Measurements from ENCODE around the gene MINDY4. TPM values are rescaled to one million over a fixed set of nuclear protein-coding genes. Genes with fewer than 3 reads are reported as not detected.
A peak's percentile ranks its signal among the peaks of the same experiment; 100 is the strongest.

Gene MINDY4
- total RNA-seq, 1 experiment from 2014 or later: 3.0 TPM

GRCh38 chr7:30800785-30801252, 29.6 kb downstream of the MINDY4 start:
- no peak overlapping the region for H2AFZ ChIP-seq (ENCODE audit: low read length)
- H3K4me1 ChIP-seq (ENCODE audit: insufficient read depth, low read length): peaks cover 57% of the 10 kb centered on the region
- DNase-seq: peak; percentile 80
- BruUV-seq (replicated peaks): no TSS peak
- no peaks in the 10 kb centered on the region for H4K20me1 ChIP-seq (ENCODE audit: low read length)
- no peaks in the 10 kb centered on the region for H3K9me3 ChIP-seq (ENCODE audit: low read length)
- no peaks in the 10 kb centered on the region for H3K36me3 ChIP-seq (ENCODE audit: low read depth, low read length)
- H3K9ac ChIP-seq (ENCODE audit: low read length): no peak overlapping the region
- POLR2A ChIA-PET (ENCODE audit: unreplicated experiment): no interaction called here
- intact Hi-C loops (cut with micrococcal nuclease): loop anchor here (1.0 to 5.0 kb wide), 3 partner anchors 86 to 321 kb away; no protein-coding TSS in a partner anchor
- H3K27me3 ChIP-seq (ENCODE audit: low read length): no peaks in the 10 kb centered on the region
- no peak overlapping the region for H3K4me3 ChIP-seq (ENCODE audit: low read length)
- no peaks in the 10 kb centered on the region for H3K79me2 ChIP-seq (ENCODE audit: low read length)
- no peak overlapping the region for H3K27ac ChIP-seq (ENCODE audit: low read length)
- peak; percentile 86 for TF ChIP-seq CTCF (conservative IDR thresholded peaks at IDR 0.05; ENCODE audit: low read depth, low read length)
- TF ChIP-seq EZH2phosphoT487 (IDR thresholded peaks at IDR 0.05; ENCODE audit: borderline replicate concordance, low read length): no peak
- ATAC-seq: peak; percentile 34
- no peaks in the 10 kb centered on the region for H3F3A ChIP-seq (ENCODE audit: low read length, unreplicated experiment)
- no peaks in the 10 kb centered on the region for H3K9me2 ChIP-seq (replicated peaks; ENCODE audit: low read length)
- CTCF ChIA-PET: interaction anchor here (0.5 to 1.2 kb wide), 2 partner anchors 14 to 322 kb away, joined by 3 read pairs; no protein-coding TSS in a partner anchor
- peak overlapping the region; percentile 71 for H3K4me2 ChIP-seq (ENCODE audit: low read length)

DNA sequence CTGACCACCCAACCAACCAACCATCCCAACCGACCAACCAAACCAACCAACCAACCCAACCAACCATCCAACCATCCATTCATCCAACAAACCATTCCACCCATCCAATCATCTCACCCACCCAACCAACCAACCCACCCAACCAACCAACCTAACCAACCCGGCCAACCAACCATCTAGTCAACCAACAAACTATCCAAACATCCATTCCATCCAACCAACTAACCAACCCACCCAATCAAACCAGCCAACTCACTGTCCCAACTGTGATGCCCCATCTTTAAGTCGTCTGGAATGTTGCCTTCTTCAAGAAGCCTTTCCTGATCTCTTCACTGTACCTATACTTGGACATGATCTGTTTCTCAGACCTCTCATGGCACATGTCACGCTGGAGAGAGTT, 31.6 kb downstream of the MINDY4 start:
- no peaks in the 10 kb centered on the region for H3K9me3 ChIP-seq (ENCODE audit: low read length)
- no peaks in the 10 kb centered on the region for H3F3A ChIP-seq (ENCODE audit: low read length, unreplicated experiment)
- peaks cover 44% of the 10 kb centered on the region for H3K4me1 ChIP-seq (ENCODE audit: insufficient read depth, low read length)
- H3K27ac ChIP-seq (ENCODE audit: low read length): no peak overlapping the region
- H3K36me3 ChIP-seq (ENCODE audit: low read depth, low read length): no peaks in the 10 kb centered on the region
- H3K4me2 ChIP-seq (ENCODE audit: low read length): no peak overlapping the region
- no peak overlapping the region for H3K4me3 ChIP-seq (ENCODE audit: low read length)
- TF ChIP-seq EZH2phosphoT487 (IDR thresholded peaks at IDR 0.05; ENCODE audit: borderline replicate concordance, low read length): no peak
- TF ChIP-seq EZH2 (IDR thresholded peaks at IDR 0.05; ENCODE audit: low read length, unreplicated experiment): no peak
- no peak for TF ChIP-seq CTCF (conservative IDR thresholded peaks at IDR 0.05; ENCODE audit: low read depth, low read length)
- intact Hi-C loops (cut with micrococcal nuclease): loop anchor here (5.0 kb wide), 1 partner anchor 84 kb away; no protein-coding TSS in a partner anchor
- H3K79me2 ChIP-seq (ENCODE audit: low read length): no peaks in the 10 kb centered on the region
- ChIA-PET CTCF (no interaction called here), POLR2A (ENCODE audit: unreplicated experiment) (no interaction called here)
- H2AFZ ChIP-seq (ENCODE audit: low read length): no peak overlapping the region
- no peaks in the 10 kb centered on the region for H3K27me3 ChIP-seq (ENCODE audit: low read length)
- no peak for DNase-seq
- H3K9me2 ChIP-seq (replicated peaks; ENCODE audit: low read length): no peaks in the 10 kb centered on the region
- ATAC-seq: no peak
- BruUV-seq (replicated peaks): no TSS peak
- H3K9ac ChIP-seq (ENCODE audit: low read length): no peak overlapping the region
- H4K20me1 ChIP-seq (ENCODE audit: low read length): no peaks in the 10 kb centered on the region

DNA sequence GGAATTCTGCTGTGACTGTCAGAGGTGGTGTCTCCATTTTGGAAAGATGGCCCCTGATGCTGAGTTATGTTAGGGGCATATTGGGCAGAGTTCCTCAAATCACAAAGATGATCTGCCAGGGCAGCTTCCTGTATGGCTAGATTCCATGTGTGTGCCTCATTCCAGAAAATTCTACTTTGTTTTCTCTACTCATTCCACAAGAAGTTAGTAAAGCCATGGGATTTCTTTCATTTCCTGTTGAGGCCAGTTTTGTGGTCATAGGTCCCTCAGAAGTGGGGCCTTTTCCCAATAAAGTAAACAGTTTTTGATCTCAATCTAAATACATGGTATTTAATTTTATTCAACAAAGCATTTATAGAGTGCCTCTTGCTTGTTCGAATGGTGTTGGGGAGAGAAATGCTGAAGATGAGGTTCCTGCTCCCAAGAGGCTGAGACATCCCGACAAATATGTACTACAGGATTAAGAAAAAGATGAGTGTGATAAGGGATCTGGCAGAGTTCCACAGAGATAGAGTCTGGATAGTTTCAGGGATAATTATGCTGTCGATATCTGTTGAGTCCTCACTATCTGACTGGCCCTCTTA, 33.0 kb downstream of the MINDY4 start:
- CTCF ChIA-PET: no interaction called here
- peak; percentile 83 for DNase-seq
- Histone ChIP-seq H3F3A (ENCODE audit: low read length, unreplicated experiment) (no peaks in the 10 kb centered on the region), H3K27me3 (ENCODE audit: low read length) (no peaks in the 10 kb centered on the region), H3K27ac (ENCODE audit: low read length) (no peak overlapping the region), H3K9ac (ENCODE audit: low read length) (no peak overlapping the region), H3K4me2 (ENCODE audit: low read length) (no peak overlapping the region), H3K4me1 (ENCODE audit: insufficient read depth, low read length) (peaks cover 38% of the 10 kb centered on the region), H3K9me3 (ENCODE audit: low read length) (no peaks in the 10 kb centered on the region), H4K20me1 (ENCODE audit: low read length) (no peaks in the 10 kb centered on the region), H3K9me2 (replicated peaks; ENCODE audit: low read length) (no peaks in the 10 kb centered on the region), H3K36me3 (ENCODE audit: low read depth, low read length) (no peaks in the 10 kb centered on the region), H3K4me3 (ENCODE audit: low read length) (no peak overlapping the region), H2AFZ (ENCODE audit: low read length) (no peak overlapping the region), H3K79me2 (ENCODE audit: low read length) (no peaks in the 10 kb centered on the region)
- TF ChIP-seq EZH2 (IDR thresholded peaks at IDR 0.05; ENCODE audit: low read length, unreplicated experiment) (no peak), EZH2phosphoT487 (IDR thresholded peaks at IDR 0.05; ENCODE audit: borderline replicate concordance, low read length) (no peak), CTCF (conservative IDR thresholded peaks at IDR 0.05; ENCODE audit: low read depth, low read length) (no peak)
- peak; percentile 18 for ATAC-seq
- intact Hi-C loops (cut with micrococcal nuclease): loop anchor here (5.0 kb wide), 1 partner anchor 83 kb away; no protein-coding TSS in a partner anchor
- BruUV-seq (replicated peaks): no TSS peak
- POLR2A ChIA-PET (ENCODE audit: unreplicated experiment): interaction anchor here (0.6 kb wide), 1 partner anchor 10 kb away, joined by 3 read pairs; no protein-coding TSS in a partner anchor

All from PC-3 (cell line).